NCI-H1092 treated with DMSO at 0.1 percent for 48 hours (cell line): ENCODE data around the gene EME2.
"Not testable (repeated sequence)": the region's sequence is repeated elsewhere in the genome, so short reads cannot be mapped to it uniquely, and the experiment has no call there.

Source experiments
- DNase-seq: peaks from one replicate; lab custom pipeline; 2025; lab: John Stamatoyannopoulos, UW

Gene EME2

DNA sequence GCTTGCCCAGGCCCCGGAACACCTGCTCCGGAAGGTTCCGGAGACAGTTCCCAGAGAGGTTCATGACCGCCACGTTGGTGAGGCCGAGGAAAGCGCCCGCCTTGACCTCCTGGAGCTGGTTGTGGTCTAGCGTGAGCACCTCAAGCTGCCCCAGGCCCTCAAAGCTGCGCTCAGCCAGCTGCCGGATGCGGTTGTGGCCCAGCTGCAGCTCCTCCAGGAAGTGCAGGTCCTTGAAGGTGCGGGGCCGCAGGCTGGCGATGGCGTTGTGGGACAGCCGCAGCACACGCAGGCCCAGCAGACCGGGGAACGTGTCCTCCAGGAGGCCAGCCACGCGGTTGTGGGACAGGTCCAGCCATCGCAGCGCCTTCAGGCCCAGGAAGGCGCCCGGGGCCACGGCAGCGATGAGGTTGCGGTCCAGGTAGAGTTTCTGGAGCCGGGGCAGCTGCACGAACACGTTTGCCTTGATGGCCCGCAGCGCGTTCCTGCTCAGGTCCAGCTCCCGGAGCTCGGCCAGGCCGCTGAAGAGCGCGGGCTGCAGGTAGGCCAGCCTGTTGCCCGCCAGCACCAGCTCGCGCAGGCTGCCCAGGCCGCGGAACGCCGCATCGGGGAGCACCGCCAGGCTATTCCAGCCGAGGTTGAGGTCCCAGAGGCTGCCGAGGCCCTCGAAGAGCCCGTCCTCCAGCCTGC, 18.8 kb downstream of the EME2 start:
- DNase-seq: no peak

DNA sequence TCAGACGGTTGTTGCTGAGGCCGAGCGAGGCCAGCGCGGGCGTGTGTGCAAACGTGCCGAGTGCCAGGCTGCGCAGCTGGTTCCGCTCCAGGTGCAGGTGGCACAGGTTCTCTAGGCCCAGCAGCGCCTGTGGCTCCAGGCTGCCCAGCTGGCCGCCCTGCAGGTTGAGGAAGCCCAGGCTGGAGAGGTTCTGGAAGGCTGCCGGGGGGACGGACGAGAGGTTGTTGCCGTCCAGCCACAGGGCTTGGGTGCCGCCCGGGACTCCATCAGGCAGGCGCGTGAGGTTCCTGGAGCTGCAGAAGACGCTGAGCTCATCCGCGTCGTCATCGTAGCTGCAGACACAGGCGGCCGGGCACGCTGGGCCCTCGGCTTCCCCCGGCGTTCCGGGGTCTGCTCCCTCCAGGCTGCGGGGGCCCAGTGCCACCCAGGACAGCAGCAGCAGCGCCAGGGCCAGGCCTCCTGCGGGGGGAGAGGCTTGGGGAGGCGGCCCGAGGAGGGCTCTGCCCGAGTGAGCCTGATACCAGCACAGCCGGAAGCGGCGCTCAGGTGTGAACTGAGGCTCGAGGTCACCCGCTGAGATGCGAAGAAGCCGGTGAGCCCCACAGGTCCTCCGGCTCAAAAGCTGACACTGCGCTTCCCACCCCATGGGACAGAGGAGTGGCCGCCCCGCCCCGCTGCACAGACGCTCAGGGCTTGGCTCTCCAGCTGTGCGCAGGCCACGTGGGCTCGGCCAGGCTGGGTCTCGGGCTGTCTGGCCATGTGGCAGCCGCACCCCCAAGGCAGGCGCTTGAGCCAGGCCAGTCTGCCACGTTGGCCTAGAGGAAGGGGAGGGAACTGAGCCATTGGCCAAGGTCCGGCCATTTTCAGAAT, 19.6 kb downstream of the EME2 start:
- no peak for DNase-seq

DNA sequence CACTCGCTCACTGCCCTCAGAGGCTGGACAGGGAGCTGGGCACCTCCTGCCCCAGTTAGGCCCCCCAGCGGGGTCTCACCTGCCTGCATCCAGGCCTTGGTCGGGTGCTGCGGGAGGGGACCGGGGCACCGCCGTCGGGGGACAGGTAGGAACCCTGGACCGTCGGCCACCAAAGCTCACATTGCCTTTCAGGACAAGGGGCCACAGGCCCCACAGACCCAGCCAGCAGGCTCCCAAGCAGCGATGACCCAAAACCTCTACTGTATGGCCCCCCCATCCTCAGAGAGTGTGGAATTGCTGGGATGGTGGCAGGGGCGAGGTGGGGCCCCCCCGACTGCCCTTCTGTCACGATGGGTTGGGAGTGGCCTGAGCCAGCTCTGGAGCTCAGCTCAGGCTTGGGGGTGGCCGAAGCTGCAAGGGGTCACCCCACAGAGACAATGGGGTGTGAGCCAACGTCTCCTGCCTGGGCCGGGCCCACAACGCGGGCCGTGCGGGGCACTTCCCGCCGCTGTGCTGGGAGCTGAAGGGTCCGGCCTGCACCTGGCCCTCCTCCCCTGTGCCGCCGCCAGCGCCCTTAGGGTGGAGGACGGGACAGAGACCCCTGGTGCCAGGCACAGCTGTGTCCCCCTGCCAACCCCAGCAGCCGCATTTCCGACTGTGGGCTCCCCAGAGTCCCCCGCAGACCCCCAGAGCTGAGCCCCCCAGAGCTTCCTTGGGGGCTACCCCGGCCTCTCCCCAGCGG, 20.4 kb downstream of the EME2 start:
- DNase-seq: no peak

DNA sequence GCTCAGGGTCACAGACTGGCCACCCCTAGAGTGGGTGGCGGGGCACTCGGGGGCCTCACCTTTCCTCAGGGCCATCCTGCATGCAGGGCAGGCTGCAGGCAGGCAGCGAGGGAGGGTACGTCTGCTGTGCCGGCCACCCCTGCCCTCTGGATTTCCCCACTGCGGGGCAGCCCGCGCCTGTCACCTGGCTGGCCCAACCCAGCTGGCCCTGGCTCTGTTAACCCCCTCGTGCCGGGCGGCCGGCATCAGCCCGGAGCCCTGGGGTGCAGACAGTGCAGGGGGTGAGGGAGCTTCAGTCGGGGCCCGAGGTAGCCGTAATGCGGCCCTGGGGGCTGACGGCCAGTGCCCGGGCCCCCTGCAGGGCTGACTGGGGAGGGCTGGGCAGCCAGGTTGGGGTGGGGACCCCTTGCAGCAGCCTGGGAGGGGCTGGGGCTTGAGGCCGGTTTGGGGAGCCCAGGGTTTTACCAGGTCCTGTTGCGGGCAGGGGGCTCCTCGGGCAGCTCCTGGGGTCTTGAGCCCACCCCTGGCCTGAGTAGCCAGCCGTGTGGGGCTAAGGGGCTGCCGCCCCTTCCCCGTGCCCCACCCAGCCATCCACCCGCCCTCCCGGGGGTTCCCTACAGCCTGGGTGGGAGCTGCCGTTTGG, 21.1 kb downstream of the EME2 start, which contains the start of gene IGFALS:
Gene IGFALS (minus strand): TSS at position 128 of the 643 bp plus-strand sequence. CDS start 53 bp downstream, at position 75.
- DNase-seq: no peak

DNA sequence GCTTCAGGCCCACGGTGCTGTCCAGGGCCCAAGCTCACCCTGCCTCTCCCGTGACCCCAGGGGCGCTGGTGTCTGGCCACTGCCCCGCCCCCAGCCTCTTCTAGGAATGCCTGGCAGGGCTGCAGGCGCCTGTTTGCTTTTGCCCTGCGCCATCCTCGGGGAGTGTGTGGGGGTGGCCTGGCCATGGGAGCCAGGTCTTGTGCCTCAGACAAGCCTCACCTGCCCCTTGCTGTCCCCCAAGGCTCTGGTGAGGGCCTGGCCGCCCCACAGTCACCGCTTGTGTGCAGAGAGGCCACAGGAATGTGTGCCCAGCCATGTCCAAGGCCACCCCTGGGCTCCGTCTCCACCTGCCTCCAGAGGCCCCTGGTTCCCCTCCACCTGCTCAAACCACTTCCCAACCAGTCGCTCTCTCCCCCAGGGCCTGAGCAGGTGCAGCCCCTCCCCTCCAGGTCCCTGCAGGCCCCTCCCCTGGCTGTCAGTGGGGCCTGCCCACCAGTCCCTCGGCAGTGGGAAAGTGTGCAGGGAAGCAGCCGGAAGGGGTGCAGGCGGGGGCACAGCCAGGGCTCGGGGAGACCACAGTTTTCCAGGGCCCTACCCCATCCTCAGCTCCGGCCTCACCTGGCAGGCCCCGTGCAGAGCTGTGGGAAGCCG, 21.7 kb downstream of the EME2 start:
- no peak for DNase-seq

DNA sequence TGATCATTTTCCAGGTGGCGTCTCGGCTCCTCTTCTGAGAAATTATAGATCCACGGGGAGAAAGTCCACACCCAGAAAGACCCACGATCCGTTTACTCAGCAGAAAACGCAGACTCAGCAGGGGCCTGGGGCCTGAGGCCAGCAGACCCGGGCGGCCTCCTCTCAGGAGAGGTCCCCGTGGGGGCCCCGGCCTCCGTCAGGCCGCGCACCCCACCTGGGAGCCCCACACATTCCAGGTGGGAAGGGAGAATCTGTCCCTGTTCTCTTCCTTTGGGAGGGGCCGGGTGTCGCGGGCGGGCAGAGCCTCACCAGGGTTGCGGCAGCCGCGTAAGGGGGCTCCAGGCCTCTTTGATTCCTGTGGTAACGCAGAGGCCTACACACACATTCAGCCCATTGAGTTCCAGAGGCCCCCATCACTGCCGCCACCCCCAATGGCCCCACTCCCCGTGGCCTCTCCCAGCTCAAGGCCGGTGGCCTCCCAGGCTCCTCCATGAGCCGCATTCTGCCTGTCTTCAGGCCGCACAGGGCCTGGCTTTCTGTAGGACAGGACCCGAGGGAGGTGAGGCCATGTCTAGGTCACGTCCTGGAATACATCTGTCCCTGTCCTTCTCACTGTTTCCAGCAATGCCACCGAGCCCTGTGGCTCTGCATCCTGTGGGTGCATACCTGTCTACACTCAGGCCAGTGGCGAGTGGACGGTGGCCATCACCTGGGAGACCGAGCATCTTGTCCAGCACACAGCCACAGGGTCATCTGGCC, 22.5 kb downstream of the EME2 start:
- no peak for DNase-seq

DNA sequence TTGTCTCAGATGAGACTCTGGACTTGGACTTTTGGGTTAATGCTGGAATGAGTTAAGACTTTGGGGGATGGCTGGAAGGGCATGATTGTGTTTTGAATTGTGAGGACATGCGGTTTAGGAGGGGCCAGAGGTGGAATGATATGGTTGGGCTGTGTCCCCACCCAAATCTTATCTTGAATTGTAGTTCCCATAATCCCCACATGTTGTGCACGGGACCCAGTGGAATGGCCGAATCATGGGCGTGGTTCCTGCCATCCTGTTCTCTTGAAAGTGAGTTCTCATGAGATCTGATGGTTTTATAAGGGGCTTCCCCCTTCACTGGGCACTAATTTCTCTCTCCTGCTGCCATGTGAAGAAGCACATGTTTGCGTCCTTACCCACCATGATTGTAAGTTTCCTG, 26.7 kb downstream of the EME2 start:
- not testable (repeated sequence) for DNase-seq

DNA sequence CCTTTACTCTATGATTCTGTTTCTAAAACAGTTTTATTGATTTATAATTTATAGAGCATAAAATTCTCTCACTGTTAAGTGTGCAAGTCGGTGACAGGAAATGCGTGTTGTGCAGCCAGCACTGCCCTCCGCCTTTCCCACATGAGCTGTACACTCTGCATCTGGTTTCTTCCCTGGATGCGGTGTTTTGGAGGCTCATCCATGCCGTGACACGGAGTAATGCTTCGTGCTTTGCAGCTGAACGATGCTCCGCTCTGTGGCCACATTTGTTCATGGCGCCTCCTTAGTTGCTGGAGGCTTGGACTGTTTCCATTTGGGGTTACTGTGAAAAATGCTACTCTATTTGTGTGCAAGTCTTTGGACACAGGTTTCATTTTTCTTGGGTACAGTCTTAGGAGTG, 28.1 kb downstream of the EME2 start:
- DNase-seq: no peak

DNA sequence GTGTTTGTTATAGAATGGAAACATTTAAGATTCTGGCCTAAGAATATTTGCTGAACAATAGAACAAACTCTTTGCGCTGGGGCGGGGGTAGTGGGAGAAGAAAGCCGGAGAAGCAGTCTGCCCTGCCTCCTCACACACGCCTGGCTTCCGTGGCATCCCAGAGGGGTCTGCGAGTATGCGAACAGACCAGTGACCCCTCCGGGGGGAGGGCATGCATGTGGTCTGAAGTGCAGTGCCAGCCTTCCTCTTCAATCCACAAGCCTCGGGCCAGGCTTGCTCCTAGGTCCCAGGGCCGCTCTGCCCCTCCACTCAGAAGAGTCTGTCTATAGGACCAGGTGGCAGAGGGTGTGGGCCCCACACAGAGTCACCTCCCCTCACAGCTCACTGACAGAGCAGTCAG, 35.0 kb downstream of the EME2 start:
- DNase-seq: no peak

DNA sequence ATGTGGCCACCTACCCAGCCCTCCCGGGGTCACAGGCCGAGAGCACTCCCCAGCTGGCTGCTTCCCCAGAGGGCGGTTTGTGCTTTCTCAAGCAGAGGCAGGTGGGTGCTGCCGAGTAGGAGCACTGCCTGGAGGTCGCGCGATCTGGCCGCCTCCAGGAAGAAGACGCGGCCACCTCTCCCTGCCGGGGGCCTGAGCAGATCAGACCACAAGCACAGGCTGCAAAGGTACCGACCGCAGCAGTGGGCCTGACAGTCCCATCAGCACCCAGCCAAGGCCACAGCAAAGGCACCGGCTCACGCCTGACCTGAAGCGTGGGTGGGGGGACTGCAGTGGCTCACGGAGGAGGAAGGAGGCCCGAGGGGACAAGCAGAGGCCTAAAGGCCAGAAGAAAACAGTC, 36.1 kb downstream of the EME2 start:
- no peak for DNase-seq

DNA sequence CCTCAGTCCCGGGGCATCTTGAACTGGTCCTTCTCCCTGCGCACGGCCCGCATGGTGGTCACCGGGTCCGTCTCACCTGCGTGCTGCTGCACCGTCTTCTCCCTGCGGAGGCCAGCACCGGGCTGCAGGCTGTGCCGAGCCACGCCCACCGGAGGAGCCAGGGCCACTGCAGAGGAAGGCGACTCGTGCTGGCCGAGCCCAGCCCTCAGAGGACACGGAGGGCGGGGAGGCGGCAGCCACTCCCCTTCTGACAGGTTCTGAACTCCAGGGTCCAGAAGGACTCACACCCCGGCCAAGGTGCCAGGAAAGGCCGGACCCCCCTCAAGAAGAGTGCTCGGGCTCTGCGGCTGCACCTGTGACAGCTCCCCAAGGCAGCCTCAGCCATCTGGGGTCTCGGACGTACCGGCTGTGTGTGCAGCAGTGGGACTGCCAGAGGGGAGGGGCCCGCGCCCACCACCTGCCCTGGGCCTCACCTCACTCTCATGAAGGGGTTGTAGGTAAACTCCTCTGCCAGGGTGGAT, 36.7 kb downstream of the EME2 start:
- DNase-seq: no peak

DNA sequence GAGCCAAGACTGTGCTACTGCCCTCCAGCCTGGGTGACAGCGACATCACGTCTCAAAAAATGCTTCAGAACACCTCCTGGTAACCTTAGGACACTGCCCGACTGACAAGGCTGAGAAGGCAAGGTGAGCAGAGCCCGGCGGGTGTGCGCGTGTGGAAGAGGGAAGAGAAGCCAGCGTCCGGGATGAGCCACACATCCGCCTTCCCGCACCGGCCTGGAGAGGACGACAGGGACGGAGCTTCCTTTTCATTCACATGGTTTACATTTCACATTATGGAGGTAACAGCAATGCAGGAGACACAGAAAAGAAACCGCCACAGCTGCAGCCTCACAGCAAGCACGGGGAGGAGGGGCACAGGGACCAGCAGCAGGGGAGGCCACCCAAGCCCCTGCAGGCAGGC, 37.5 kb downstream of the EME2 start:
- no peak for DNase-seq

DNA sequence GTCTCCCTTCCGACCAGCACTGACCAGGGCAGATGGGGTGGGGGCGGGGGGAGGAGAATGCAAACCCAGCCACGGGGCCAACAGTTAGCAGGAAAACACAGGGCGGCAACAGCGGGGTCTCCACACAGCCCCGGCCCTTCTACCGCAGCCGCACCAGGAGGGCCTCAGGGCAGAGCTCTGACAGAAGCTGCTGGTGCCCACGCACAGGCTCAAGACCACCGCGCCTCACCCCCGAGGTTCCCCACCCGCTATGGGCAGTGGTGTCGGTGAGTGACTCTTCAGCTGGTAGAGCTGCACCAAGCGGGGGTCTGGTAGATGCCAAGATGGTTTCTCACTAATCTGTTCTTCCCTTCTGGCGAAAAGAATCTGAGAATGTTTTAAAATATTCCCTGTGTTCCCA, 37.9 kb downstream of the EME2 start:
- no peak for DNase-seq

DNA sequence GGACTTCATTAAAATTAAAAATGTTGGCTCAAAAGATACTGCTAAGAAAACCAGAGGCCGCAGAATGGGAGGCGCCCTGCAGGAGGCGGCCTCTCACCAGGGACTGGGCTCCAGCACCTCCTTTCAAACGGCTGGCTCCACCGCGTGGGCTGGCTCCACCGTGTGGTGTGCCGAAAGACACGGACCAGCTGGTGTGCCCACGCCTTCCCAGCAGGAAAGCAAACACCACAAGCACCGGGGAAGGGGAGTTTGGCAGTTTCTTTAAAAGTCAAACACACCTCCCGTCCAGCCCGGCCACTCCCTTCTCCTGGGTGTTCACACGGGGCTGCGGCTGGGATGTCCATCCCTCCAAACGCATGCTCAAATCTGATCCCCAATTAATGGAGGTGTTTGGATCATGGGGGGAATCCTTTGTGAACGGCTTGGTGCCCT, 40.1 kb downstream of the EME2 start:
- peak; percentile 65 for DNase-seq

DNA sequence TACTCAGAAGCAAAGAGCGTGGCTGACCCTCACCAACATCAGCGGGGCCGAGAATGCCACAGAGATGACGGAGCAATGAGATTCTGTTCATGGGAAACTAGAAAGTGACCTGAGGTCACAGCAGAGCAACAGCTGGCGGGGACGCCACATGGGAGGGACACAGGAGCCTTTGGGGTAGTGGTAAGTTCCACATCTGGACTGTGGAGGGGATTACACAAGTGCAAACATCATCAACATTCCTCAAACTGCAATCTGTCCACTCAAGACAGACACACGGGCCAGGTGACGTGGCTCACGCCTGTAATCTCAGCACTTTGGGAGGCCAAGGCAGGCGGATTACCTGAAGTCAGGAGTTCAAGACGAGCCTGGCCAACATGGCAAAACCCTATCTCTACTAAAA, 42.9 kb downstream of the EME2 start:
- no peak for DNase-seq

DNA sequence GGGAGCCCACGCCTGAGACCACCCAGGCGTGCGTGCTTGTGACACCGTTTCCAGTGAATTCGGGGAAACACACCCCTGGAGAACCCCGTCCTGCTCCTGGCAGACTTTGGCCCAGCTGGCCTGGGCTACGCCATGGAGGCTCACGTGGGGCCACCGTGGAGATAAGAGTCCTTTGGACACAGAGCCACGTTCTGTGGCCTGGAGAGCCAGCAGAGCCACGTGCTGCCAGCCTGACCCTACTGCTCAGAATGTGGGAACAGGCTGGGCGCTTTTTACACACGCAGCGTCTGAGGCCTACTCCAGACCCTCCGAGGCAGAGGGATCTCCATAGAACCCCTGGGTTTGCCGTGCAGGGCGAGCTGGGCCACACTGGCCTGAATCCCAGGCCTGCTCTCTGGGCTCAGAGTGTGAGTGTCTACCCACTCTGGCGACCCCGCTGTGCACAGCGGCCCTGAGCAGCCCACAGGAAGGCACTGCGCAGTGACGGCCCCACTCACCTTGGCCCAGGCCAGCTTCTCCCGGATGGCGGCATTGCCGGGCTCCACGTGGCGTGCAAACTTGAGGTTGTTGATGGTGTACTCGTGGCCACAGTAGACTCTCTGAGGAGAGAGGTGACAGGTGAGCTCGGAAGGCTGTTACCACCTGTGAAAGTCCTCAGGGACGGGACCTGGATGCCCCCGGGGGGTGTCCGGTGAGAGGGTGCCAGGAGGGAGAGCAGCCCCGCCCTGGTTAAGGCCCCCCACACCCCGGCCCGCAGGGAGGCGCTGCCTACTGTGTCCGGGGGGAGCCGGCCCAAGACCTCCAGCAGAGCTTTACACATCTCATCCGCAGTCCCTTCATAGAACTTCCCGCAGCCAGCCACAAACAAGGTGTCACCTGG, 44.0 kb downstream of the EME2 start:
- DNase-seq: no peak

DNA sequence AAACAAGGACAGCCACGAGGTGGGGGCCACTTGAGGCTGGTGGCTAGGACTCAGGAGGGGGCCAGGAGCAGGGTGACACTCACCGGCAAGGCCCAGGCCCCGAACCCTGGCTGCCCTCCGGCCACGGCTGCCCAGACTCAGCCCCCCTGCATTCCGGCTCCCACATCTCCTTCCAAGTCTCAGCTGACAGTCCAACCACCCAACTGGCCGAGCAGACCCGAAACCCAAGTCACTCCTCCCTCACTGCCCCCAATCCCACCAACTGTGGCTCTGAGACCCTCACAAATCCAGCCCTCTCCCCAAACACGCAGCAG, 44.6 kb downstream of the EME2 start:
- DNase-seq: no peak

DNA sequence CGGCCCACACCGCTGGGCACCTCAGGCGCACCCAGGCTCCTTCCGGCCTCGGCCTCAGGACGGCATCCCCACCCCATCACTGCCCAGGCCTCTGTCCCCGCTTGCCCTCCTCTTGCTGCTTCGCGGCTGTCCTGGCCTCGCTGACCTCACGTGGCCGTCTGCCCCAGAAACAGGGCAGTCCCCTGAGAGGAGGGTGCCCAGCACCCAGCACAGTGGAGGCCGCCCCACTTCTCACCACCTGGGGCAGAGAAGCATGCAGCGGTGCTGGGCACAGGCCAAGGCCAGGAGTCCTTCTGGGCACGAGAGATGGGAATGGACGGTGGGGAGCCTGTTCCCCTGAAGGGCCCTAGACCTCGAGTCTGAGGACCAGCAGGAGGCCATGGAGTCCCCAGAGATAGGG, 45.1 kb downstream of the EME2 start:
- no peak for DNase-seq

DNA sequence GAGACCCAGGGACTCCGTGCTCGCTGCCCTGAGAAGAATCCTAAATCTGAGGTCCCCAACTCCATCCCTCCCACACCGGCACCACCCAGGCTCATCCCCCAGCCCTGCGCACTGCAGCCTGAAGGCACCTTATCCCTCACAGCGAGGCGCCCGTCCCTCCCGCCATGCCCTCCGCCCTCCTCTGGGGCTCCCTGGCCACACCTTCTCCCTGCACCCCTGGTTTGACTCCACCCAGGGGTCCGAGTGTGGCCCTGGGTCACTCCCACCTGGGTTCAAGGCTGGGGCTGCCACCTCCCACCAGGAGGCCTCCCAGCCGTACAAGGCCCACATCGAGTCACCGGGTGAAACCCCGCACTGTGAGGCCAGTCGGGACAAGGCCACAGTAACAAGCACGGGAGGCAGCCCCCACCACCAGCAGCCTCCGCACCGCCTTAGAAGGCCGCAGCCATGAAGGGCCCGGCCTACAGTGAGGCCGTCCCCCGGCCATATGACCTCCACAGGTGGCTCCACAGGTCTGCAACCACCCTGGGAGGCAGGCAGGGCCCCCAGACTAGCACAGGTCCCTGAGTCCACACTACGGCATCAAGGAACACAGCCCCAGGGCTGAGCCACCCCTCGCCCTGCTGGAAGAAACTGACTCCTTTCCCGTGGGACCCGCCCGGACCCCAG, 45.7 kb downstream of the EME2 start:
- no peak for DNase-seq
